Sciatic nerve (tissue), 2 donors: ENCODE results near the gene KLHL2. TPM values are rescaled to one million over a fixed set of nuclear protein-coding genes. Genes with fewer than 3 reads are reported as not detected.

Experiments used
- ATAC-seq: fragments of 200-7000 bp; cut with Tn5 transposase; one replicate; pipeline ENCODE4 v1.9.1; 2020; ENCODE audit warnings: mild to moderate bottlenecking, moderate library complexity
- DNase-seq: peaks from one replicate; pipeline ENCODE4 v3.0.0-alpha.2; 2020; ENCODE audit warnings: low spot score
- intact Hi-C: fragments of 100-400 bp; cut with DNase I; formaldehyde crosslinking; loops from one replicate; pipeline ENCODE4 v1.14.2; 2022
- total RNA-seq: library from RNA; stranded (reverse); fragmentation: NEBNext Ultra II Directional; extraction: Animal tissue kit (Norgen Biotek cat#: 25700); gene quantifications from one replicate; pipeline ENCODE4 v1.2.1, GENCODE V29; 2021
- donor health status: DM: no; HTN: no; CAD: no.
- donor health status: DM: no; HTN: no; CAD: no.

Gene KLHL2
- total RNA-seq, 1 donor from 2014 or later, result 30.8 TPM

GRCh38 chr4:165343353-165344191, 136.2 kb downstream of the KLHL2 start:
- DNase-seq, result no peak
- ATAC-seq, result no peak
- intact Hi-C loops, result no loop called here

- no peak for DNase-seq
- intact Hi-C loops, result no loop called here
- ATAC-seq, result peak; percentile 17
Observed at GRCh38 chr4:165345666-165346417, 138.5 kb downstream of the KLHL2 start.

GRCh38 chr4:165347647-165348569, 140.5 kb downstream of the KLHL2 start:
- DNase-seq, result no peak
- intact Hi-C loops, result no loop called here
- no peak for ATAC-seq

- no peak for DNase-seq
- intact Hi-C loops, result no loop called here
- ATAC-seq, result no peak
Observed at GRCh38 chr4:165351359-165352130, 144.2 kb downstream of the KLHL2 start.

GRCh38 chr4:165355900-165356300, 148.5 kb downstream of the KLHL2 start:
- DNase-seq (no peak), ATAC-seq (no peak)
- intact Hi-C loops, result no loop called here

- intact Hi-C loops, result no loop called here
- ATAC-seq (peak; percentile 71), DNase-seq (no peak)
Observed at GRCh38 chr4:165359506-165359905, 152.1 kb downstream of the KLHL2 start.

GRCh38 chr4:165360041-165360695, 152.8 kb downstream of the KLHL2 start:
- ATAC-seq (peak; percentile 78), DNase-seq (no peak)
- intact Hi-C loops, result no loop called here

- ATAC-seq (no peak), DNase-seq (no peak)
- intact Hi-C loops, result no loop called here
Observed at GRCh38 chr4:165360985-165361670, 153.8 kb downstream of the KLHL2 start.

GRCh38 chr4:165361810-165362209, 154.4 kb downstream of the KLHL2 start:
- DNase-seq (no peak), ATAC-seq (no peak)
- intact Hi-C loops, result no loop called here

GRCh38 chr4:165364452-165365080, 157.2 kb downstream of the KLHL2 start:
- no peak for DNase-seq
- no peak for ATAC-seq
- intact Hi-C loops, result no loop called here

- DNase-seq (no peak), ATAC-seq (no peak)
- intact Hi-C loops, result no loop called here
Observed at GRCh38 chr4:165367040-165367439, 159.7 kb downstream of the KLHL2 start.

GRCh38 chr4:165368114-165368513, 160.8 kb downstream of the KLHL2 start:
- ATAC-seq, result no peak
- DNase-seq, result no peak
- intact Hi-C loops, result no loop called here

- no peak for DNase-seq
- intact Hi-C loops, result no loop called here
Observed at GRCh38 chr4:165368567-165368966, 161.2 kb downstream of the KLHL2 start.

GRCh38 chr4:165369522-165369921, 162.2 kb downstream of the KLHL2 start:
- DNase-seq (no peak), ATAC-seq (no peak)
- intact Hi-C loops, result no loop called here

More at GRCh38 chr4:165368567-165368966, 161.2 kb downstream of the KLHL2 start:
- ATAC-seq, result no peak

GRCh38 chr4:165370530-165370929, 163.2 kb downstream of the KLHL2 start:
- DNase-seq, result no peak
- intact Hi-C loops, result no loop called here
- no peak for ATAC-seq
